Measurements from ENCODE around the gene CEP170.
"Not testable (repeated sequence)": the region's sequence is repeated elsewhere in the genome, so short reads cannot be mapped to it uniquely, and the experiment has no call there.

The CEP170 gene

GRCh38 chr1:243150906-243151305 lies 104.2 kb downstream of the CEP170 start:
- not testable (repeated sequence) for DNase-seq

- DNase-seq: not testable (repeated sequence)
Measured at GRCh38 chr1:243149120-243149519, 106.0 kb downstream of the CEP170 start.

GRCh38 chr1:243147351-243147750 lies 107.7 kb downstream of the CEP170 start:
- not testable (repeated sequence) for DNase-seq

GRCh38 chr1:243140498-243140897 lies 114.6 kb downstream of the CEP170 start:
- not testable (repeated sequence) for DNase-seq

GRCh38 chr1:243122876-243123409 lies 132.1 kb downstream of the CEP170 start:
- not testable (repeated sequence) for DNase-seq

GRCh38 chr1:243121939-243122338 lies 133.1 kb downstream of the CEP170 start:
- not testable (repeated sequence) for DNase-seq

- not testable (repeated sequence) for DNase-seq
Measured at GRCh38 chr1:243118601-243119322, 136.3 kb downstream of the CEP170 start.

- not testable (repeated sequence) for DNase-seq
Measured at GRCh38 chr1:243116187-243116586, 138.9 kb downstream of the CEP170 start.

- DNase-seq: not testable (repeated sequence)
Measured at GRCh38 chr1:243114769-243115168, 140.3 kb downstream of the CEP170 start.

- DNase-seq: not testable (repeated sequence)
Measured at GRCh38 chr1:243114059-243114713, 140.9 kb downstream of the CEP170 start.

- DNase-seq: not testable (repeated sequence)
Measured at GRCh38 chr1:243107171-243107570, 147.9 kb downstream of the CEP170 start.

- not testable (repeated sequence) for DNase-seq
Measured at GRCh38 chr1:243105652-243106332, 149.3 kb downstream of the CEP170 start.

GRCh38 chr1:243105104-243105503 lies 150.0 kb downstream of the CEP170 start:
- not testable (repeated sequence) for DNase-seq

- DNase-seq: not testable (repeated sequence)
Measured at GRCh38 chr1:243104452-243104851, 150.6 kb downstream of the CEP170 start.

- peak; percentile 54 for DNase-seq
Measured at GRCh38 chr1:243101551-243102050, 153.5 kb downstream of the CEP170 start.

- not testable (repeated sequence) for DNase-seq
Measured at GRCh38 chr1:243087368-243087767, 167.7 kb downstream of the CEP170 start.

Data from activated naive CD4-positive, alpha-beta T cell treated with anti-CD3 and anti-CD28 coated beads, Interleukin-2, amount 50 U/mL, for 16 hours (primary cell).